ENCODE data around the gene PTPRN2. TPM values are rescaled to one million over a fixed set of nuclear protein-coding genes. Genes with fewer than 3 reads are reported as not detected.

PTPRN2 gene
- polyA plus RNA-seq, 1 of the 3 experiments (the other 2 are of a cell fraction) = 4.0 TPM

DNA sequence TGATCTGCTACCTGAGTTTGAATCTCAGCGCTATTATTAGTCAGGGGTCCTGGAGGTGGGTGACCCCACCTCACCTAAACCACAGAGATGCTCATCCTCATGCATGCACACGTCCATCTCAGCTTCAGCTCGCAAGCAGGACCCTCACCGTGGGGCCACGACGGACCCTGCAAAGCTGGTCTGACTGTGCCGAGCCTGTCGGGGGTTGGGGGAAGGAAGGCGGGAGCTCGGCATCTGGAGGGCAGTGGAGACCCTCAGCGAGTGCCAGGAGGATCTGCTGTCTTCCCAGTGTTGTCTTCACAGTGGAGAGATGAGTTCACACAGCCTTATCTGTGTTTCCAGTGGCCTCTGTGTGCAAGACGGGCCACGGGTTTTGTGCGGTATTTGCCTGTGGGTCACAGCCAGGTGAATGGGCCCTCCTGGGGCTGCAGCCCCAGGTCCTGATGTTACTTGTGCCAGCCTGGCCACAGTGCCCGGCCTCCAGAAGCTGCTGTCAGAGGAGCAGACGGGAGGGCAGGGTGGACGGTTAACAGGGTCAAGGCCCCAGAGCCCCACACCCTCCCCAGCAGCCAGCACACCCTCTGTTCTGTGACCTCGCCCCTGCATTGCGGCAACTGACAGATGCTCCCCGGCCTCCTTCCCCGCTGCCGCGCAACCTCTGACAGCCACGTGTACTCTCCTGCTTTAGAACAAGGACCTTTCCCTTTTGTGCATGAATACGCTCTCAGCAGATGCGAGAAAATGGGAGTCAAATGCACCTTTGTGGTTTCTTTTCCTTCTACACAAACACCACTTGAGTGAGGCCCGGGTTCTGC is 722.1 kb downstream of the PTPRN2 start:
- H3K9me3 ChIP-seq = no peaks in the 10 kb centered on the region
- DNase-seq = no peak

DNA sequence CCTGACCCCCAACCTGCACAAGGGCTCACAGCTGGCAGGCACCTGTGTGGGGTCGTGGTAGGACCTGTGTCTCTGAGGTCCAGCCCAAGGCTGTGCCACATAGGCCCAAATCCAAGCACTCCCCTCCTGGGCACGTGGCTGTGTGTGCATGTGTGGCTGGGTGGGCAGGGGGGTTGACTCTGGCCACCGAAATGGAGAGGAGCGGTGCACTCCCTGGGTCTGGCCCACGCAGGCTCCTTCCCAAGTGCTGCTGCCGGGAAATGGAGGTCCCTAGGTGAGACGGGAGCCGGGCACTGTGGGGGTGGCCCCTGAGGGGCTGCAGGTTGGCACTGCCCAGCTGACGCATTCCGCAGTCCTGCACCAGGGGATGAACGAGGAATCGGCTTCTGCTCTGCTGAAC is 722.7 kb downstream of the PTPRN2 start:
- H3K4me1 ChIP-seq (ENCODE audit: control insufficient read depth in 1 of 2, insufficient read depth in 2 of 2, low read depth in 1 of 2, low read length in 1 of 2) = no peaks in the 10 kb centered on the region; a peak in 1 of 4 replicates
- H3K9me2 ChIP-seq = no peaks in the 10 kb centered on the region
- no peak overlapping the region for H3K4me2 ChIP-seq
- no peaks in the 10 kb centered on the region for H3K36me3 ChIP-seq (replicated peaks in 1 of 2; ENCODE audit: control insufficient read depth in 1 of 2, insufficient read depth in 2 of 2, low read length in 1 of 2)
- no peak overlapping the region for H3K9ac ChIP-seq
- WGBS (ENCODE audit: low lambda C conversion rate) = 57% methylated on average over 12 of the region's 12 CpGs
- no peaks in the 10 kb centered on the region for H3K9me3 ChIP-seq
- no peaks in the 10 kb centered on the region for H4K20me1 ChIP-seq (ENCODE audit: insufficient read depth)
- ChIA-PET POLR2A (no interaction called here), CTCF (no interaction called here)
- no peaks in the 10 kb centered on the region for H3K79me2 ChIP-seq (ENCODE audit: insufficient read depth)
- no peak for DNase-seq
- H3F3A ChIP-seq (replicated peaks; ENCODE audit: insufficient read depth) = no peaks in the 10 kb centered on the region
- no peaks in the 10 kb centered on the region for H3K27me3 ChIP-seq (ENCODE audit: insufficient read depth)
- H2AFZ ChIP-seq (ENCODE audit: low read depth) = no peak overlapping the region
- TF ChIP-seq, protein P1, sequence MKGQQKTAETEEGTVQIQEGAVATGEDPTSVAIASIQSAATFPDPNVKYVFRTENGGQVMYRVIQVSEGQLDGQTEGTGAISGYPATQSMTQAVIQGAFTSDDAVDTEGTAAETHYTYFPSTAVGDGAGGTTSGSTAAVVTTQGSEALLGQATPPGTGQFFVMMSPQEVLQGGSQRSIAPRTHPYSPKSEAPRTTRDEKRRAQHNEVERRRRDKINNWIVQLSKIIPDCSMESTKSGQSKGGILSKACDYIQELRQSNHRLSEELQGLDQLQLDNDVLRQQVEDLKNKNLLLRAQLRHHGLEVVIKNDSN (IDR thresholded peaks at IDR 0.05; ENCODE audit: borderline replicate concordance, low read depth) = no peak
- TF ChIP-seq FOXJ3 (CRISPR knock-in tag; IDR thresholded peaks at IDR 0.05) (no peak), NRF1 (IDR thresholded peaks at IDR 0.05; ENCODE audit: low read depth, low read length) (no peak), FOXM1 (IDR thresholded peaks at IDR 0.05; ENCODE audit: low read depth) (no peak), ELF1 (IDR thresholded peaks at IDR 0.05) (no peak), CHD2 (IDR thresholded peaks at IDR 0.05; ENCODE audit: low read length, partially characterized antibody) (no peak), TEAD4 (IDR thresholded peaks at IDR 0.05; ENCODE audit: borderline replicate concordance, insufficient read depth) (no peak)
- TF ChIP-seq, protein P2, sequence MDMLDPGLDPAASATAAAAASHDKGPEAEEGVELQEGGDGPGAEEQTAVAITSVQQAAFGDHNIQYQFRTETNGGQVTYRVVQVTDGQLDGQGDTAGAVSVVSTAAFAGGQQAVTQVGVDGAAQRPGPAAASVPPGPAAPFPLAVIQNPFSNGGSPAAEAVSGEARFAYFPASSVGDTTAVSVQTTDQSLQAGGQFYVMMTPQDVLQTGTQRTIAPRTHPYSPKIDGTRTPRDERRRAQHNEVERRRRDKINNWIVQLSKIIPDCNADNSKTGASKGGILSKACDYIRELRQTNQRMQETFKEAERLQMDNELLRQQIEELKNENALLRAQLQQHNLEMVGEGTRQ (IDR thresholded peaks at IDR 0.05; ENCODE audit: borderline replicate concordance, low read depth, low read length) = no peak
- TF ChIP-seq, protein P3, sequence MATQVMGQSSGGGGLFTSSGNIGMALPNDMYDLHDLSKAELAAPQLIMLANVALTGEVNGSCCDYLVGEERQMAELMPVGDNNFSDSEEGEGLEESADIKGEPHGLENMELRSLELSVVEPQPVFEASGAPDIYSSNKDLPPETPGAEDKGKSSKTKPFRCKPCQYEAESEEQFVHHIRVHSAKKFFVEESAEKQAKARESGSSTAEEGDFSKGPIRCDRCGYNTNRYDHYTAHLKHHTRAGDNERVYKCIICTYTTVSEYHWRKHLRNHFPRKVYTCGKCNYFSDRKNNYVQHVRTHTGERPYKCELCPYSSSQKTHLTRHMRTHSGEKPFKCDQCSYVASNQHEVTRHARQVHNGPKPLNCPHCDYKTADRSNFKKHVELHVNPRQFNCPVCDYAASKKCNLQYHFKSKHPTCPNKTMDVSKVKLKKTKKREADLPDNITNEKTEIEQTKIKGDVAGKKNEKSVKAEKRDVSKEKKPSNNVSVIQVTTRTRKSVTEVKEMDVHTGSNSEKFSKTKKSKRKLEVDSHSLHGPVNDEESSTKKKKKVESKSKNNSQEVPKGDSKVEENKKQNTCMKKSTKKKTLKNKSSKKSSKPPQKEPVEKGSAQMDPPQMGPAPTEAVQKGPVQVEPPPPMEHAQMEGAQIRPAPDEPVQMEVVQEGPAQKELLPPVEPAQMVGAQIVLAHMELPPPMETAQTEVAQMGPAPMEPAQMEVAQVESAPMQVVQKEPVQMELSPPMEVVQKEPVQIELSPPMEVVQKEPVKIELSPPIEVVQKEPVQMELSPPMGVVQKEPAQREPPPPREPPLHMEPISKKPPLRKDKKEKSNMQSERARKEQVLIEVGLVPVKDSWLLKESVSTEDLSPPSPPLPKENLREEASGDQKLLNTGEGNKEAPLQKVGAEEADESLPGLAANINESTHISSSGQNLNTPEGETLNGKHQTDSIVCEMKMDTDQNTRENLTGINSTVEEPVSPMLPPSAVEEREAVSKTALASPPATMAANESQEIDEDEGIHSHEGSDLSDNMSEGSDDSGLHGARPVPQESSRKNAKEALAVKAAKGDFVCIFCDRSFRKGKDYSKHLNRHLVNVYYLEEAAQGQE (IDR thresholded peaks at IDR 0.05; ENCODE audit: low read depth, low read length) = no peak
- H3K27ac ChIP-seq (ENCODE audit: low read depth in 2 of 2, low read length in 1 of 2) = no peak overlapping the region
- H3K4me3 ChIP-seq (ENCODE audit: low read depth in 2 of 2, low read length in 1 of 2) = no peak overlapping the region

More for the DNA sequence above, 722.1 kb downstream of the PTPRN2 start:
- H3F3A ChIP-seq (replicated peaks; ENCODE audit: insufficient read depth) = no peaks in the 10 kb centered on the region
- TF ChIP-seq TCF12 (IDR thresholded peaks at IDR 0.05) (no peak), RCOR1 (IDR thresholded peaks at IDR 0.05; ENCODE audit: low read length) (no peak)
- H3K9ac ChIP-seq = no peak overlapping the region
- POLR2A ChIA-PET = no interaction called here
- H3K4me2 ChIP-seq = no peak overlapping the region
- H3K4me1 ChIP-seq (ENCODE audit: control insufficient read depth in 1 of 2, insufficient read depth in 2 of 2, low read depth in 1 of 2, low read length in 1 of 2) = no peaks in the 10 kb centered on the region; a peak in 1 of 4 replicates
- H3K79me2 ChIP-seq (ENCODE audit: insufficient read depth) = no peaks in the 10 kb centered on the region
- no peak overlapping the region for H3K27ac ChIP-seq (ENCODE audit: low read depth in 2 of 2, low read length in 1 of 2)
- H3K36me3 ChIP-seq (replicated peaks in 1 of 2; ENCODE audit: control insufficient read depth in 1 of 2, insufficient read depth in 2 of 2, low read length in 1 of 2) = no peaks in the 10 kb centered on the region
- H4K20me1 ChIP-seq (ENCODE audit: insufficient read depth) = no peaks in the 10 kb centered on the region
- CTCF ChIA-PET = no interaction called here
- 69% methylated on average over 25 of the region's 27 CpGs for WGBS (ENCODE audit: low lambda C conversion rate)
- H3K4me3 ChIP-seq (ENCODE audit: low read depth in 2 of 2, low read length in 1 of 2) = no peak overlapping the region
- no peak overlapping the region for H2AFZ ChIP-seq (ENCODE audit: low read depth)
- H3K9me2 ChIP-seq = no peaks in the 10 kb centered on the region
- H3K27me3 ChIP-seq (ENCODE audit: insufficient read depth) = no peaks in the 10 kb centered on the region
